A549 (cell line): ENCODE results near the gene SMARCAL1. TPM values are rescaled to one million over a fixed set of nuclear protein-coding genes. Genes with fewer than 3 reads are reported as not detected.

ENCODE experiments used
- ATAC-seq, 2 experiments: fragments of 200-7000 bp in 1 of 2; fragments of >200 bp in 1 of 2; cut with Nextera tagmentation in 1 of 2; cut with Tn5 transposase in 1 of 2; 3 replicates each; pipeline versions ENCODE4 v1.8.0 to v1.9.1; 2018 to 2020; ENCODE audit warnings: mild to moderate bottlenecking in 1 of 2, moderate library complexity in 1 of 2
- CTCF ChIA-PET: fragments of 300-600 bp; sonication (Branson Sonifier 250); formaldehyde crosslinking; extraction: SDS; loops from one replicate; lab custom pipeline; 2021; ENCODE audit warnings: antibody characterized with exemption, inconsistent platforms; lab: Yijun Ruan, JAX
- POLR2A ChIA-PET: fragments of 350-600 bp; formaldehyde crosslinking; extraction: SDS; loops from one replicate; lab custom pipeline; 2021; ENCODE audit warnings: antibody characterized with exemption, inconsistent platforms; lab: Yijun Ruan, JAX
- DNase-seq, 2 experiments: peaks; one replicate each; pipeline versions ENCODE4 v3.0.0 to v3.0.0-alpha.2; 2011 to 2016; ENCODE audit warnings: low read depth in 1 of 2, low spot score in 1 of 2
- FAIRE-seq: peaks from 2 replicates; lab custom pipeline; 2011; peaks lifted over from hg19 to GRCh38; lab: Jason Lieb, UNC
- H3K27ac ChIP-seq, 2 experiments: fragments of >200 bp; sonication (Bioruptor Twin); formaldehyde crosslinking; 3 replicates each; pipeline ENCODE4 v1.5.1; 2016 to 2017
- H3K4me1 ChIP-seq: fragments of >200 bp; sonication (Bioruptor Twin); formaldehyde crosslinking; 3 replicates; pipeline ENCODE4 v1.6.1; 2016
- H3K4me2 ChIP-seq: fragments of >200 bp; sonication (Bioruptor Twin); formaldehyde crosslinking; 3 replicates; pipeline ENCODE4 v1.6.1; 2016
- H3K4me3 ChIP-seq: fragments of >200 bp; sonication (Bioruptor Twin); formaldehyde crosslinking; 3 replicates; pipeline ENCODE4 v1.5.1; 2016
- H3K9me3 ChIP-seq: fragments of >200 bp; sonication (Bioruptor Twin); formaldehyde crosslinking; 3 replicates; pipeline ENCODE4 v1.6.1; 2016
- BHLHE40 ChIP-seq: IDR thresholded peaks from 2 replicates; pipeline ENCODE4 v1.6.1; 2012; ENCODE audit warnings: low read depth, low read length, inconsistent platforms
- CHD2 ChIP-seq: fragments of 150-350 bp; IDR thresholded peaks from 2 replicates; pipeline ENCODE4 v1.6.1; 2014; ENCODE audit warnings: low read length; ENCODE audit not compliant: partially characterized antibody
- CHD4 ChIP-seq: fragments of 200-600 bp; sonication (generic); IDR thresholded peaks from 2 replicates; pipeline ENCODE4 v1.6.1; 2016; ENCODE audit warnings: antibody characterized with exemption, mild to moderate bottlenecking, borderline replicate concordance
- EHF ChIP-seq: fragments of 250-450 bp; sonication (Bioruptor Pico); IDR thresholded peaks from 2 replicates; pipeline ENCODE4 v1.5.0; 2020; ENCODE audit warnings: mild to moderate bottlenecking
- FOXS1 ChIP-seq: fragments of 250-450 bp; sonication (Bioruptor Pico); IDR thresholded peaks from 2 replicates; pipeline ENCODE4 v1.5.0; 2020; ENCODE audit warnings: mild to moderate bottlenecking, moderate library complexity
- JUN ChIP-seq, 2 experiments: fragments of >200 bp; sonication (Bioruptor Twin); formaldehyde crosslinking; IDR thresholded peaks; 2 replicates in 1 of 2; 3 replicates in 1 of 2; pipeline ENCODE4 v1.6.1; 2016 to 2017
- KDM1A ChIP-seq: fragments of 200-600 bp; sonication (generic); IDR thresholded peaks from 2 replicates; pipeline ENCODE4 v1.6.1; 2016; ENCODE audit warnings: low read depth, mild to moderate bottlenecking
- MAFK ChIP-seq: fragments of 450-650 bp; IDR thresholded peaks from 2 replicates; pipeline ENCODE4 v1.6.1; 2014; ENCODE audit not compliant: partially characterized antibody
- POLR2A ChIP-seq: IDR thresholded peaks from 2 replicates; pipeline ENCODE4 v1.6.1; 2012; ENCODE audit warnings: mild to moderate bottlenecking, low read length
- RCOR1 ChIP-seq: fragments of 150-350 bp; IDR thresholded peaks from 2 replicates; pipeline ENCODE4 v1.6.1; 2014; ENCODE audit warnings: antibody characterized with exemption, low read length, low read depth
- REST ChIP-seq: fragments of 200-600 bp; sonication (generic); IDR thresholded peaks from 2 replicates; pipeline ENCODE4 v1.6.1; 2016; ENCODE audit warnings: antibody characterized with exemption, mild to moderate bottlenecking, moderate library complexity
- SMC3 ChIP-seq: fragments of >200 bp; sonication (Bioruptor Twin); formaldehyde crosslinking; IDR thresholded peaks from 3 replicates; pipeline ENCODE4 v1.6.1; 2018; ENCODE audit warnings: inconsistent platforms
- TFCP2L1 ChIP-seq: fragments of 250-450 bp; sonication (Bioruptor Pico); IDR thresholded peaks from 2 replicates; pipeline ENCODE4 v1.5.0; 2021; ENCODE audit warnings: mild to moderate bottlenecking
- ZC3H11A ChIP-seq: fragments of 450-650 bp; IDR thresholded peaks from 2 replicates; pipeline ENCODE4 v1.6.1; 2014; ENCODE audit warnings: antibody characterized with exemption, mild to moderate bottlenecking
- WGBS: methylation state at CpG from one replicate; pipeline ENCODE4 v1.1.6; 2017; ENCODE audit errors: missing lambda C conversion rate; 5-methylcytosine and 5-hydroxymethylcytosine counted together
- polyA plus RNA-seq, 4 experiments: library from polyadenylated mRNA; depleted of rRNA in 3 of 4; stranded (reverse); fragments of >200 nt; fragmentation: RNase III in 1 of 4; extraction: RNeasy Plus Mini Kit Qiagen cat#74134 plus additional on column Dnase treatment in 1 of 4; gene quantifications; 2 replicates in 3 of 4; 3 replicates in 1 of 4; pipeline ENCODE4 v1.2.3, GENCODE V29; 2011 to 2017
- TF ChIP-seq, protein P1 (sequence below): fragments of >200 bp; sonication (Bioruptor Twin); formaldehyde crosslinking; IDR thresholded peaks from 3 replicates; pipeline ENCODE4 v1.6.1; 2016
- TF ChIP-seq, protein P2 (sequence below): IDR thresholded peaks from 2 replicates; pipeline ENCODE4 v1.6.1; 2012
- TF ChIP-seq, protein P3 (sequence below): fragments of 150-350 bp; IDR thresholded peaks from 2 replicates; pipeline ENCODE4 v1.6.1; 2014; ENCODE audit warnings: low read depth, mild to moderate bottlenecking, low read length

The SMARCAL1 gene
- polyA plus RNA-seq, 2 of the 4 experiments (the other 2 are of a cell fraction) = 18.4 to 28.7 TPM

DNA sequence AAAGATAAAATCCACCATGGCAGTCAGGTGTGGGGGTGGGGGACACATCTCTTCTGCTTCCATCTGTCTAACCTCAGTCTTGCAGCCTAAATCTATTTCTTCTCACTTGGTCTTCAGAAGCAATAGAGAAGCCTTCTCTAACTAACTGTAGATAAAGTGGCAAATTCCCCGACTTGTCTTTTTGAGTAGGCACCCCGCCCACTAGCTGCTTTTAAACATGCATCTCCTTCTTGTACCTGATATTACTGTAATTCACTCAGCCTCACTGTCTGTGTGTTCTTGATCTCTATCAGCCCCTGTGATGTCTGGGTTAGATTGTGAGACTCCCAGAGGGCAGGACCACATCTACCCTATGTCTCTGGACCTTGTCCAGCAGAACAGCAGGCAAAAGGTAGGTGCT, 46.8 kb upstream of the SMARCAL1 start:
- ATAC-seq (no peak), DNase-seq (no peak), FAIRE-seq (no peak)
- Histone ChIP-seq H3K4me1 (peaks cover 40% of the 10 kb centered on the region), H3K4me2 (no peak overlapping the region), H3K9me3 (no peaks in the 10 kb centered on the region), H3K4me3 (no peak overlapping the region), H3K27ac (no peak overlapping the region)
- ChIA-PET CTCF (interaction anchor here (1.2 to 5.0 kb wide), 3 partner anchors 12 to 39 kb away, joined by 3 to 14 read pairs (median 5); no protein-coding TSS in a partner anchor), POLR2A (no interaction called here)
- TF ChIP-seq ZC3H11A = no peak
- no peak for TF ChIP-seq KDM1A
- TF ChIP-seq REST = no peak
- TF ChIP-seq POLR2A = no peak
- no peak for TF ChIP-seq EHF (CRISPR knock-in tag)
- TF ChIP-seq, protein P1, sequence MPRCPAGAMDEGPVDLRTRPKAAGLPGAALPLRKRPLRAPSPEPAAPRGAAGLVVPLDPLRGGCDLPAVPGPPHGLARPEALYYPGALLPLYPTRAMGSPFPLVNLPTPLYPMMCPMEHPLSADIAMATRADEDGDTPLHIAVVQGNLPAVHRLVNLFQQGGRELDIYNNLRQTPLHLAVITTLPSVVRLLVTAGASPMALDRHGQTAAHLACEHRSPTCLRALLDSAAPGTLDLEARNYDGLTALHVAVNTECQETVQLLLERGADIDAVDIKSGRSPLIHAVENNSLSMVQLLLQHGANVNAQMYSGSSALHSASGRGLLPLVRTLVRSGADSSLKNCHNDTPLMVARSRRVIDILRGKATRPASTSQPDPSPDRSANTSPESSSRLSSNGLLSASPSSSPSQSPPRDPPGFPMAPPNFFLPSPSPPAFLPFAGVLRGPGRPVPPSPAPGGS = no peak
- no peak for TF ChIP-seq CHD2
- TF ChIP-seq, protein P2, sequence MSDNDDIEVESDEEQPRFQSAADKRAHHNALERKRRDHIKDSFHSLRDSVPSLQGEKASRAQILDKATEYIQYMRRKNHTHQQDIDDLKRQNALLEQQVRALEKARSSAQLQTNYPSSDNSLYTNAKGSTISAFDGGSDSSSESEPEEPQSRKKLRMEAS = no peak
- TF ChIP-seq BHLHE40 = no peak
- TF ChIP-seq TFCP2L1 (CRISPR knock-in tag) = no peak
- no peak for TF ChIP-seq SMC3
- no peak for TF ChIP-seq CHD4
- 93% methylated on average over 2 of the region's 2 CpGs for WGBS

DNA sequence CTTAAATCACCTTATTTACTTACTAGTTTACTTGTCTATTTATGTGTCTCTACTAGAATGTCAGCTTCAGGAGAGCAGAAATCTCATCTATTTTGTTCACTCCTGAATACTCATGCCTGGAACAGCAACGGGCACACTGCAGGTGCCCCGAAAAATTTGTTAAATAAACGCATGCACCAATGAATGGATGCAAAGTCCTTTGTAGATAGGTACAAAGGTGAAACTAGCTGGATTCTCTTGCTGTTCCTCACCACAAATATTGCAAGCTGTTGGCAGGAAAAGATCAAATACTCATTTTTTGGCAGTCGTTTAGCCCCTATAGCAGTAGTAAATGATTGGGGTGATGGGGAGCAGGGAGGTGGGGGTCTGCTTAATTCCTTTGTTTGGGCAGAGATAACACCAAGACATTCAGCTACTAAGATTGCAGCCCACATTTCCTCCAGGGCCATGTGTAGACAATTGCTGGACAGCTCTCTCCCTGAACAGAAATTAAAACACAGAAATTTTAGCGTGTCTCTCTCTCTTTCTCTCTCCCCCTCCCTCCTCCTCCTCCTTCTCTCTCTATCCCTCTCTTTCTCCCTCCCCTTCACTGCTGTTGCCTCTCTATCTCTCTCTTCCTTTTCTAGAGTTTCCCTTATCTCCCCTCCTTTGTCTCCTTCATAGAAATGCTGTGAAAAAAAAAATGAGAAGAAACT, 45.4 kb upstream of the SMARCAL1 start:
- FAIRE-seq = no peak
- TF ChIP-seq JUN (IDR thresholded peaks at IDR 0.05) (no peak), REST (peak; percentile 62)
- TF ChIP-seq, all 56 proteins: peak for 1
- no peak overlapping the region for H3K4me3 ChIP-seq
- POLR2A ChIA-PET = no interaction called here
- peak overlapping the region; percentile 89; the same call in 1 of the 3 replicates for H3K4me2 ChIP-seq
- no peak for ATAC-seq
- no peak overlapping the region for H3K27ac ChIP-seq
- CTCF ChIA-PET = interaction anchor here (0.7 to 5.0 kb wide), 3 partner anchors 9 to 37 kb away, joined by 3 to 14 read pairs (median 3); no protein-coding TSS in a partner anchor
- 59% methylated on average over 5 of the region's 5 CpGs for WGBS
- DNase-seq = no peak
- H3K4me1 ChIP-seq = peaks cover 45% of the 10 kb centered on the region
- H3K9me3 ChIP-seq = no peaks in the 10 kb centered on the region

GRCh38 chr2:216369821-216370220, 42.5 kb upstream of the SMARCAL1 start:
- FAIRE-seq = no peak
- CTCF ChIA-PET = no interaction called here
- Histone ChIP-seq H3K4me1 (peaks cover 50% of the 10 kb centered on the region), H3K27ac (peak overlapping the region in 1 of 2 experiments; percentile 87; a peak in 2 of 6 replicates), H3K4me3 (no peak overlapping the region), H3K4me2 (peak overlapping the region; percentile 89), H3K9me3 (no peaks in the 10 kb centered on the region)
- 94% methylated on average over 14 of the region's 18 CpGs for WGBS
- POLR2A ChIA-PET = no interaction called here
- DNase-seq = no peak
- no peak for ATAC-seq
- no peak for TF ChIP-seq FOXS1 (CRISPR knock-in tag)
- TF ChIP-seq, protein P1 = no peak
- TF ChIP-seq, protein P3, sequence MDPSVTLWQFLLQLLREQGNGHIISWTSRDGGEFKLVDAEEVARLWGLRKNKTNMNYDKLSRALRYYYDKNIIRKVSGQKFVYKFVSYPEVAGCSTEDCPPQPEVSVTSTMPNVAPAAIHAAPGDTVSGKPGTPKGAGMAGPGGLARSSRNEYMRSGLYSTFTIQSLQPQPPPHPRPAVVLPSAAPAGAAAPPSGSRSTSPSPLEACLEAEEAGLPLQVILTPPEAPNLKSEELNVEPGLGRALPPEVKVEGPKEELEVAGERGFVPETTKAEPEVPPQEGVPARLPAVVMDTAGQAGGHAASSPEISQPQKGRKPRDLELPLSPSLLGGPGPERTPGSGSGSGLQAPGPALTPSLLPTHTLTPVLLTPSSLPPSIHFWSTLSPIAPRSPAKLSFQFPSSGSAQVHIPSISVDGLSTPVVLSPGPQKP = no peak
- no peak for TF ChIP-seq RCOR1
- TF ChIP-seq MAFK = no peak
- no peak for TF ChIP-seq TFCP2L1 (CRISPR knock-in tag)
